Tibial nerve (tissue), 4 donors: ENCODE measurements around the gene LPIN2. TPM values are rescaled to one million over a fixed set of nuclear protein-coding genes. Genes with fewer than 3 reads are reported as not detected.
"Not testable (repeated sequence)": the region's sequence is repeated elsewhere in the genome, so short reads cannot be mapped to it uniquely, and the experiment has no call there.

Experiments used
- DNase-seq, 2 donors: peaks; one replicate each; pipeline ENCODE4 v3.0.0-alpha.2; 2019; ENCODE audit warnings: low spot score in 2 of 2
- H3K27ac ChIP-seq, 4 donors: fragments of 200-600 bp; sonication (generic) in 3 of 4; one replicate each; pipeline ENCODE4 v1.5.1; 2017 to 2019; ENCODE audit warnings: mild to moderate bottlenecking in 1 of 4
- H3K27me3 ChIP-seq, 2 donors: fragments of 200-600 bp; sonication (generic) in 1 of 2; one replicate each; pipeline versions ENCODE4 v1.5.1 to v1.6.0; 2017 to 2019
- H3K36me3 ChIP-seq, 3 donors: fragments of 200-600 bp; sonication (generic); one replicate each; pipeline ENCODE4 v1.5.1; 2018 to 2019
- H3K4me1 ChIP-seq, 4 donors: fragments of 200-600 bp; sonication (generic) in 3 of 4; one replicate each; pipeline ENCODE4 v1.5.1; 2017 to 2019
- H3K4me3 ChIP-seq, 4 donors: fragments of 200-600 bp; sonication (generic) in 3 of 4; one replicate each; pipeline ENCODE4 v1.5.1; 2017 to 2019; ENCODE audit warnings: mild to moderate bottlenecking in 1 of 4, moderate library complexity in 1 of 4
- H3K9me3 ChIP-seq, 4 donors: fragments of 200-600 bp; sonication (generic) in 3 of 4; one replicate each; pipeline ENCODE4 v1.5.1; 2017 to 2019
- CTCF ChIP-seq, 5 experiments: fragments of 200-600 bp in 3 of 5; fragments of 450-650 bp in 2 of 5; sonication (generic) in 3 of 5; IDR thresholded peaks; one replicate each; pipeline ENCODE4 v1.5.1; 2016 to 2019; ENCODE audit warnings: antibody characterized with exemption in 5 of 5, mild to moderate bottlenecking in 3 of 5, moderate library complexity in 2 of 5
- EP300 ChIP-seq, 2 donors: sonication (generic); formaldehyde crosslinking; IDR thresholded peaks; one replicate each; pipeline ENCODE4 v1.6.1; 2017; ENCODE audit warnings: antibody characterized with exemption in 2 of 2, mild to moderate bottlenecking in 1 of 2
- POLR2A ChIP-seq, 2 donors: fragments of 450-650 bp; IDR thresholded peaks; one replicate each; pipeline ENCODE4 v1.6.1; 2017; ENCODE audit warnings: antibody characterized with exemption in 2 of 2, mild to moderate bottlenecking in 2 of 2, moderate library complexity in 2 of 2
- WGBS, 2 donors: methylation state at CpG; one replicate each; pipeline ENCODE4 v1.1.5; 2018; 5-methylcytosine and 5-hydroxymethylcytosine counted together
- total RNA-seq, 4 donors: library from RNA; depleted of rRNA; stranded (reverse); fragments of >200 nt; gene quantifications; one replicate each; pipeline ENCODE4 v1.1.0, GENCODE V29; 2016

The LPIN2 gene
- total RNA-seq, 4 donors from 2014 or later = 22.7 to 29.3 (median 25.8) TPM

DNA sequence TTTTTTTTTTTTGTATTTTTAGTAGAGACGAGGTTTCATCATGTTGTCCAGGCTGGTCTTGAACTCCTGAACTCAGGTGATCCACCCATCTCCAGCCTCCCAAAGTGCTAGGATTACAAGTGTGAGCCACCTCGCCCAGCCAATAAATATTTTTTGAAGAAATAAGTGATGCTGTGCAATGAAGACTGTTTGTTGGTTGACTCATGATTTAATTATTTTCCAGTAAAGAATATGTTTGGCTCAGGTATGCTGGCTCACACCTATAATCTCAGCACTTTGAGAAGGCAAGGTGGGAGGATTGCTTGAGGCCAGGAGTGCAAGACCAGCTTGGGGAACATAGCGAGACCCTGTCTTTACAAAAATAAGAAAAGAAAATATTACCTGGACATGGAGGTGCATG lies 41.8 kb upstream of the LPIN2 start:
- peaks cover 0 to 33% (median 18%) of the 10 kb centered on the region in 4 donors for H3K4me1 ChIP-seq
- H3K36me3 ChIP-seq = no peaks in the 10 kb centered on the region
- no peak overlapping the region for H3K4me3 ChIP-seq
- no peaks in the 10 kb centered on the region for H3K9me3 ChIP-seq
- WGBS, 2 donors = 77 to 89% methylated on average over 3 of the region's 3 CpGs
- H3K27me3 ChIP-seq = no peaks in the 10 kb centered on the region
- H3K27ac ChIP-seq = no peak overlapping the region
- DNase-seq = no peak
- TF ChIP-seq CTCF (IDR thresholded peaks at IDR 0.05) = no peak
- no peak for TF ChIP-seq EP300 (IDR thresholded peaks at IDR 0.05)
- no peak for TF ChIP-seq POLR2A (IDR thresholded peaks at IDR 0.05)

DNA sequence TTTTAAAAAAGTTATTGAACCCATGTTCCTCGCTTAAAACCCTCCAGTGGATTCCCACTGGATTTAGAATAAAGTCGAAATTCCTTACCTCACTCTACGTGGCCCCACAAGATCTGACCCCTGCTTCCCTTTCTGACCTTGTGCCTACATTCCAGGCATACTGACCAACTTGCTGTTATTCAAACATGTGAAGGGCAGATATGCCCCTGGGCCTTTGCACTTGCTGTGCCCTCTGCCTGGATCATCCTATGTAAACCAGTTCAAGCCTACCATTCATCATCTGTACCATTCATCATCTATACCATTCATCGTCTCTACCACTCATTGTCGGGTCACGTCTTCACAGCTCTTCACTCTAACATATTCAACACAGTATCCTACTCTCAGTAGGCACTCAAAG lies 41.3 kb upstream of the LPIN2 start:
- H3K4me3 ChIP-seq = no peak overlapping the region
- no peaks in the 10 kb centered on the region for H3K9me3 ChIP-seq
- H3K36me3 ChIP-seq = no peaks in the 10 kb centered on the region
- no peaks in the 10 kb centered on the region for H3K27me3 ChIP-seq
- TF ChIP-seq EP300 (IDR thresholded peaks at IDR 0.05) = no peak
- no peak for TF ChIP-seq POLR2A (IDR thresholded peaks at IDR 0.05)
- no peak for TF ChIP-seq CTCF (IDR thresholded peaks at IDR 0.05)
- H3K27ac ChIP-seq = no peak overlapping the region
- peaks cover 0 to 28% (median 15%) of the 10 kb centered on the region in 4 donors for H3K4me1 ChIP-seq
- no peak for DNase-seq
- 90 to 91% methylated on average over 6 of the region's 6 CpGs for WGBS, 2 donors

GRCh38 chr18:3053081-3053480 lies 40.1 kb upstream of the LPIN2 start:
- H3K4me3 ChIP-seq = no peak overlapping the region
- no peak for TF ChIP-seq EP300 (IDR thresholded peaks at IDR 0.05)
- TF ChIP-seq POLR2A (IDR thresholded peaks at IDR 0.05) = no peak
- TF ChIP-seq CTCF (IDR thresholded peaks at IDR 0.05) = no peak
- H3K9me3 ChIP-seq = no peaks in the 10 kb centered on the region
- H3K27ac ChIP-seq = no peak overlapping the region
- peaks cover 0 to 18% (median 6%) of the 10 kb centered on the region in 4 donors for H3K4me1 ChIP-seq
- no peaks in the 10 kb centered on the region for H3K27me3 ChIP-seq
- H3K36me3 ChIP-seq = no peaks in the 10 kb centered on the region
- WGBS, 2 donors = 94 to 98% methylated on average over 4 of the region's 4 CpGs
- no peak for DNase-seq

DNA sequence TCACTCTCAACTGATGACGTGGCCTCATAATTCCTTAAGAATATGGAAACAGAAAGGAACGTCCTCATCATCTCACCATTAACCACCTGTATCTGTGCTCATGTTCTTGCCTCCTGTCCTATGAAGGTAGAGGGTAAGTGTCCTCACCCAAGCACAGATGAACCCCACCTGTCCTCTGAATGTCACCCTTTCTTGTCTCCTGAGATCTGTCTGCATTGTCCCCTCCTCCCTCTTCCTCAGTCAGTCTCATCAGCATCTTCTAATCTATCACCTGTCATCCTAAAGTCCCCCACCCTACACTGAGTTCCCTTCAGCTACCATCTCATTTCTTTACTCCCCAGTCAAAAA lies 39.4 kb upstream of the LPIN2 start:
- 68 to 73% methylated on average over 2 of the region's 2 CpGs for WGBS, 2 donors
- Histone ChIP-seq H3K36me3 (no peaks in the 10 kb centered on the region), H3K9me3 (no peaks in the 10 kb centered on the region), H3K27ac (no peak overlapping the region), H3K4me3 (no peak overlapping the region), H3K27me3 (no peaks in the 10 kb centered on the region), H3K4me1 (peaks cover 0 to 17% (median 4%) of the 10 kb centered on the region in 4 donors)
- no peak for TF ChIP-seq POLR2A (IDR thresholded peaks at IDR 0.05)
- TF ChIP-seq EP300 (IDR thresholded peaks at IDR 0.05) = no peak
- no peak for TF ChIP-seq CTCF (IDR thresholded peaks at IDR 0.05)
- no peak for DNase-seq

GRCh38 chr18:3051718-3052410 lies 38.9 kb upstream of the LPIN2 start:
- Histone ChIP-seq H3K4me1 (peaks cover 0 to 13% (median under 1%) of the 10 kb centered on the region in 4 donors), H3K36me3 (no peaks in the 10 kb centered on the region), H3K27ac (no peak overlapping the region), H3K4me3 (no peak overlapping the region), H3K27me3 (no peaks in the 10 kb centered on the region), H3K9me3 (no peaks in the 10 kb centered on the region)
- 89 to 90% methylated on average over 8 of the region's 8 CpGs for WGBS, 2 donors
- no peak for DNase-seq
- TF ChIP-seq POLR2A (IDR thresholded peaks at IDR 0.05) = no peak
- TF ChIP-seq CTCF (IDR thresholded peaks at IDR 0.05) = no peak
- no peak for TF ChIP-seq EP300 (IDR thresholded peaks at IDR 0.05)

DNA sequence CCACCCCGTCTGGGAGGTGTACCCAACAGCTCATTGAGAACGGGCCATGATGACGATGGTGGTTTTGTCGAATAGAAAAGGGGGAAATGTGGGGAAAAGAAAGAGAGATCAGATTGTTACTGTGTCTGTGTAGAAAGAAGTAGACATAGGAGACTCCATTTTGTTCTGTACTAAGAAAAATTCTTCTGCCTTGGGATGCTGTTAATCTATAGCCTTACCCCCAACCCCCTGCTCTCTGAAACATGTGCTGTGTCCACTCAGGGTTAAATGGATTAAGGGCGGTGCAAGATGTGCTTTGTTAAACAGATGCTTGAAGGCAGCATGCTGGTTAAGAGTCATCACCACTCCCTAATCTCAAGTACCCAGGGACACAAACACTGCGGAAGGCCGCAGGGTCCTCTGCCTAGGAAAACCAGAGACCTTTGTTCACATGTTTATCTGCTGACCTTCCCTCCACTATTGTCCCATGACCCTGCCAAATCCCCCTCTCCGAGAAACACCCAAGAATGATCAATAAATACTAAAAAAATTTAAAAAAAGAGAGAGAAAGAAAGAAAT lies 37.0 kb upstream of the LPIN2 start:
- H3K36me3 ChIP-seq, H3K4me1 ChIP-seq, DNase-seq, H3K27ac ChIP-seq, H3K9me3 ChIP-seq, H3K4me3 ChIP-seq, H3K27me3 ChIP-seq: not testable (repeated sequence)
- 72 to 80% methylated on average over 2 to 3 of the region's 8 CpGs for WGBS, 2 donors
